ENCODE data around the gene ACE.

ACE gene

DNA sequence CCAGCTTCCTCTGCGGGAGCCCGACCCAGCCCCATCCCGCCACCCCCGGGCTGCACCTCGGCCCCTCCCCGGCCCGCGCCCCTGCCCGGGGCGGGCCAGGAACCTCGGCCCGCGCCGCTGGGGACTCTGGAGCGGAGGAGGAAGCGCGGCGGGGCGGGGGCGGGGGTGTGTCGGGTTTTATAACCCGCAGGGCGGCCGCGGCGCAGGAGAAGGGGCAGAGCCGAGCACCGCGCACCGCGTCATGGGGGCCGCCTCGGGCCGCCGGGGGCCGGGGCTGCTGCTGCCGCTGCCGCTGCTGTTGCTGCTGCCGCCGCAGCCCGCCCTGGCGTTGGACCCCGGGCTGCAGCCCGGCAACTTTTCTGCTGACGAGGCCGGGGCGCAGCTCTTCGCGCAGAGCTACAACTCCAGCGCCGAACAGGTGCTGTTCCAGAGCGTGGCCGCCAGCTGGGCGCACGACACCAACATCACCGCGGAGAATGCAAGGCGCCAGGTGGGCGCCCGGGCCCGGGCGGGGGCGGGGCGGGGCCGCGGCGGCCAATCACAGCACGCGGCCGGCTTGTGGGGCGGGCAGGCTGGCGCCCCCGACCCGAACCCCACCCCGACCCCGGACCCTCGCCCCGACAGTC lies at the start of gene ACE:
TSS of gene ACE (plus strand) at position 208 of the 626 bp plus-strand sequence. CDS start at position 242, 34 bp downstream.
- no peak for DNase-seq
- in situ Hi-C loops (cut with HindIII; ENCODE audit: low pct_ligation_motif_present, low sequenced_read_pairs): no loop called here
- no peaks in the 10 kb centered on the region for H3K36me3 ChIP-seq (replicated peaks)

DNA sequence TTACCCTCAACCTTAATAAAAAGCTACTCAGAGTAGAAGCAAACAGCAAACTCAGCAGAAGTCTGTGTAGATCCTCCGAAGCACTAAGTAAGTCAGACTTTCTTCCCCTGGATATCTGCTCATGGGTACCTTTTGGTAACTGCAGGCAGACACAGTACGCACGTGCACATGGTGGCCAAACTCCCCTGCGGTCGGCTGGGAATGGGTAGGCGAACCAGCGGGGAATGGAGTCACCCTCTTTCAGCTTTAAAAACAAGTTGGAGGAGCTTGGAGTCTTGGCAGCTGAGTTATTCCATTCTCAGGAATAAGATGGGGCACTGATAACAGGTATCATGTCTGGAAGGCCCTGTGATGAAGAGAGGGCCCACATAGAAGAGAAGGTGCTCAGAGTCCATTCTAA lies 47.1 kb upstream of the ACE start:
- H3K4me3 ChIP-seq (ENCODE audit: low read depth, low read length): no peak overlapping the region
- in situ Hi-C loops (cut with HindIII; ENCODE audit: low pct_ligation_motif_present, low sequenced_read_pairs): no loop called here
- DNase-seq: no peak
- no peak overlapping the region for H3K27ac ChIP-seq
- H3K27me3 ChIP-seq (replicated peaks): no peaks in the 10 kb centered on the region
- no peaks in the 10 kb centered on the region for H3K36me3 ChIP-seq (replicated peaks)
- TF ChIP-seq, protein P1, sequence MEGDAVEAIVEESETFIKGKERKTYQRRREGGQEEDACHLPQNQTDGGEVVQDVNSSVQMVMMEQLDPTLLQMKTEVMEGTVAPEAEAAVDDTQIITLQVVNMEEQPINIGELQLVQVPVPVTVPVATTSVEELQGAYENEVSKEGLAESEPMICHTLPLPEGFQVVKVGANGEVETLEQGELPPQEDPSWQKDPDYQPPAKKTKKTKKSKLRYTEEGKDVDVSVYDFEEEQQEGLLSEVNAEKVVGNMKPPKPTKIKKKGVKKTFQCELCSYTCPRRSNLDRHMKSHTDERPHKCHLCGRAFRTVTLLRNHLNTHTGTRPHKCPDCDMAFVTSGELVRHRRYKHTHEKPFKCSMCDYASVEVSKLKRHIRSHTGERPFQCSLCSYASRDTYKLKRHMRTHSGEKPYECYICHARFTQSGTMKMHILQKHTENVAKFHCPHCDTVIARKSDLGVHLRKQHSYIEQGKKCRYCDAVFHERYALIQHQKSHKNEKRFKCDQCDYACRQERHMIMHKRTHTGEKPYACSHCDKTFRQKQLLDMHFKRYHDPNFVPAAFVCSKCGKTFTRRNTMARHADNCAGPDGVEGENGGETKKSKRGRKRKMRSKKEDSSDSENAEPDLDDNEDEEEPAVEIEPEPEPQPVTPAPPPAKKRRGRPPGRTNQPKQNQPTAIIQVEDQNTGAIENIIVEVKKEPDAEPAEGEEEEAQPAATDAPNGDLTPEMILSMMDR (IDR thresholded peaks at IDR 0.05; ENCODE audit: low read depth, low read length, missing control alignments): no peak

More for the DNA sequence above, at the start of gene ACE:
- Histone ChIP-seq H3K27ac (no peak within 1 kb of the TSS), H3K27me3 (replicated peaks) (no peaks in the 10 kb centered on the region), H3K4me3 (ENCODE audit: low read depth, low read length) (peak within 1 kb of the TSS; percentile 47)
- TF ChIP-seq, protein P1 (IDR thresholded peaks at IDR 0.05; ENCODE audit: low read depth, low read length, missing control alignments): no peak

DNA sequence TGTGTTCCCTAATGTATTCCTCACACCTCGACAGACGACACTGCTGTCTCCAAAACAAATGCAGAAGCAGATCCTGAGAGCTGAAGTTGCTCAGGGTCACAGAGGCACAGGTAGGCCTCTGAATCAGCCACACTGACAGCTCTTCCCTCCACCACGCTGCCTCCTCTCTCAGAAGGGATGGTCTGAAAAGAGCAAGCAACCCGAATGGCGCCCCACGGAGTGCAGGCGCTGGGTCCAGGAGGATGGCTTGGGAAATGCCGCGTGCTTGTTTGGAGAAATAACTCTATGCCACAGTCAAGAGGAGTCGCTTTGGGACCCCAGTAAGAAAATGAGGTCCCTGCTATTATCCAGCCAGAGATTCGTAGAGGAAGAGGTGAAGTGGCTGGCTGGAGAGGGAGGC lies 46.6 kb upstream of the ACE start:
- in situ Hi-C loops (cut with HindIII; ENCODE audit: low pct_ligation_motif_present, low sequenced_read_pairs): no loop called here
- DNase-seq: no peak
- TF ChIP-seq, protein P1 (IDR thresholded peaks at IDR 0.05; ENCODE audit: low read depth, low read length, missing control alignments): no peak
- H3K27me3 ChIP-seq (replicated peaks): no peaks in the 10 kb centered on the region
- H3K27ac ChIP-seq: no peak overlapping the region
- no peaks in the 10 kb centered on the region for H3K36me3 ChIP-seq (replicated peaks)
- H3K4me3 ChIP-seq (ENCODE audit: low read depth, low read length): no peak overlapping the region

DNA sequence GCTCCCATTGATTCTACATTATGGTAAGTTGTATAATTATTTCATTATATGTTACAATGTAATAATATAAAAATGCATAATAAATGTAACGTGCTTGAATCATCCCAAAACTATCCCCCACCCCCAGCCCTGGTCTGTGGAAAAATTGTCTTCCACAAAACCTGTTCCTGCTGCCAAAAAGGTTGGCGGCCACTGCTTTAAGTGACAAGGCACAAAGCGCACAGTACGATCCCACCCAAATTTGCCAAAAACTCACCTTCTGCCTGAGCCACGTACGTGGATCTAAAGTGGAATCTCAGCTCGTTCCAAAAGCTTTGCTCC lies 45.3 kb upstream of the ACE start:
- TF ChIP-seq, protein P1 (IDR thresholded peaks at IDR 0.05; ENCODE audit: low read depth, low read length, missing control alignments): no peak
- Histone ChIP-seq H3K4me3 (ENCODE audit: low read depth, low read length) (no peak overlapping the region), H3K36me3 (replicated peaks) (no peaks in the 10 kb centered on the region), H3K27me3 (replicated peaks) (no peaks in the 10 kb centered on the region), H3K27ac (no peak overlapping the region)
- in situ Hi-C loops (cut with HindIII; ENCODE audit: low pct_ligation_motif_present, low sequenced_read_pairs): no loop called here
- no peak for DNase-seq

DNA sequence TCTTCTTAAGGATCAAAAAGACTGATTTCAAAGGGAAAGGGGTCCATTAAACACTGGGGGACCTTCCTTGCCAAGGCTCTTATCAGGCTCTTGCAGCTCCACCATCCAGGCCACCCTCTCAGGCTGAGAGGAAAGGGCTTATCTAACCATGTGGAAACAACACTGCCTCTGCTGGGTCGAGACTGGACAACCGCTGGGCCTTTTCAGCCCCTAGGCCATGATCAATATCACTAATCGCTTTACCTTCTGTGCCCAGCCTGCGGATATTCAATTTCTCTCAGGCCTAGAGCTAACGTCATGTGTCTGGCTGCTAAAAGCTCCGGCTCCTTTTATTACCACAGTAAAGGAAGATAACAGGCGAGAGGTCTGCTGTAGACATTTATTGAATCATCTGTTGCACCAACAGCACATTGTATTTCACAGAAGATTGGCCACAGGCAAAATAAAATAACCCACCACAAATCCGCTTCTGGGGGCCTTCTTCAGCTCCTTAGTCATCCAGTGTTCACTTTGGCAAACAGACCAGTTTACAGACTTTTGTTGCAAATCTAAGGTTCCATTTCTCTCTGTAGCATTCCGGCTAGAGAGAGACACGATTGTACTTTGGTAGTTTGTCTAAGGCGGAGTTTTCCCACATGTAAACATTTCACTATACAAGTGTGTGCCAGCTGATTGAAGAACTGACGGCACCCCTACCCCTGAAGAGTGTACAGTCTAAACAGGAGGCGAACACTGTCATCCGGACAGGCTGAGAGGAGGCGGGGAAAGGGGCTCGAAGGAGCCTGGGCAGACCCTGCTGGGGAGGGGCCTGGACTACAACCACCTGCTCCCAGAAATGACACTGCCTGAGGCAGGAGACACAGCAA lies 44.7 kb upstream of the ACE start:
- TF ChIP-seq, protein P1 (IDR thresholded peaks at IDR 0.05; ENCODE audit: low read depth, low read length, missing control alignments): peak; percentile 3
- Histone ChIP-seq H3K4me3 (ENCODE audit: low read depth, low read length) (no peak overlapping the region), H3K27ac (peak overlapping the region; percentile 85), H3K36me3 (replicated peaks) (no peaks in the 10 kb centered on the region), H3K27me3 (replicated peaks) (no peaks in the 10 kb centered on the region)
- no peak for DNase-seq
- in situ Hi-C loops (cut with HindIII; ENCODE audit: low pct_ligation_motif_present, low sequenced_read_pairs): no loop called here

Data from brain microvascular endothelial cell (primary cell).